ENCODE measurements around the gene OSGIN1.

- TF ChIP-seq, protein P1, sequence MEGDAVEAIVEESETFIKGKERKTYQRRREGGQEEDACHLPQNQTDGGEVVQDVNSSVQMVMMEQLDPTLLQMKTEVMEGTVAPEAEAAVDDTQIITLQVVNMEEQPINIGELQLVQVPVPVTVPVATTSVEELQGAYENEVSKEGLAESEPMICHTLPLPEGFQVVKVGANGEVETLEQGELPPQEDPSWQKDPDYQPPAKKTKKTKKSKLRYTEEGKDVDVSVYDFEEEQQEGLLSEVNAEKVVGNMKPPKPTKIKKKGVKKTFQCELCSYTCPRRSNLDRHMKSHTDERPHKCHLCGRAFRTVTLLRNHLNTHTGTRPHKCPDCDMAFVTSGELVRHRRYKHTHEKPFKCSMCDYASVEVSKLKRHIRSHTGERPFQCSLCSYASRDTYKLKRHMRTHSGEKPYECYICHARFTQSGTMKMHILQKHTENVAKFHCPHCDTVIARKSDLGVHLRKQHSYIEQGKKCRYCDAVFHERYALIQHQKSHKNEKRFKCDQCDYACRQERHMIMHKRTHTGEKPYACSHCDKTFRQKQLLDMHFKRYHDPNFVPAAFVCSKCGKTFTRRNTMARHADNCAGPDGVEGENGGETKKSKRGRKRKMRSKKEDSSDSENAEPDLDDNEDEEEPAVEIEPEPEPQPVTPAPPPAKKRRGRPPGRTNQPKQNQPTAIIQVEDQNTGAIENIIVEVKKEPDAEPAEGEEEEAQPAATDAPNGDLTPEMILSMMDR (IDR thresholded peaks at IDR 0.05), result no peak
- no peak for TF ChIP-seq POLR2A (IDR thresholded peaks at IDR 0.05)
Measured at GRCh38 chr16:83994703-83995102, 41.7 kb downstream of the OSGIN1 start.

Data from Peyer's patch (tissue), 4 donors.